NCI-H146 (cell line): ENCODE measurements around the gene PLA2G12A.
A peak's percentile ranks its signal among the peaks of the same experiment; 100 is the strongest.

ENCODE experiments used
- DNase-seq: peaks from one replicate; lab custom pipeline; 2025; lab: John Stamatoyannopoulos, UW

PLA2G12A gene

DNA sequence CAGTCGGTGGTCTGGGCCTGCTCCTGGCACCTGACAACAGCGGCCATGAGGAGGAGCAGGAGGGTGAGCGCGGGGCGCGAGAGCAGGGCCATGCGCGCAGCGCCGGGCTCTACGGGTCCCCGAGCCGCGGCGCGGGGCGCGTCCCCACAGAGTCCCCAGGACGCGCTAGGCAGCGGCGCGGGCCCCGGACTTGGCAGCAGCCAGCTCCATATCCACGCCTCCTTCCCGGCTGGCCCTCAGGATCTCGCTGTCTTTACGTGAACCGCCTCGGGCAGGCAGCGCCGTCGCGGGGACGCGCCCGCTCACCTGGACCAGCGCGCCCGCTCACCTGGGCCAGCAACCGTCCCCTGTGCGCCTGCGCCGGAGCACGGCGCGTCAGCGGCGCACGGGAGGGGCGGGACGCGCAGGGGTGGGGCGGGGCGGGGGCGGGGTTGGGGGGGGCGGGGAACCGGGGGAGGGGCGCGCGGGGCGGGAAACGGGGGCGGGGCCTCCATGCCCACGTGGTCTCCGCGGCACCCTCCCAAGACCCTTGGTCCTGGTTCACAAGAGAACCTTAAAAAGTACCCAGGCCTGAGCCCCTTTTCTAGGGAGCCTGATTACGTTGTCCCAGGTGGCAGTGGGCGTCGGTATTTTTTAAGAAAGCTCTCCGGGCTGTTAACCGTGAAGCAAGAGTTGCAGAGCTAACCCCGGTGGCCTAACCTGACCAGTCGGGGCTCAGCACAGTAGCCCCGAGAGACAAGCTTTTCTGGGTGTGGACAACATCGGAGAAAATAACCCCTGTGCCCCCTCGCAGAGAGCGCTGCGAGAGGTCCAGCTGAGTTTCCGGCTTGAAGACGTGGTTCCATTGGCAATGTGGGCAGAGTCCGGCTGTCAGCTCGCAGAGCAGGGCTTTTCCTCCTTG is at the start of gene PLA2G12A:
TSS of gene PLA2G12A (minus strand) at position 353 of the 901 bp plus-strand sequence. CDS start at position 92, 261 bp downstream.
- peak; percentile 90 for DNase-seq

- DNase-seq = no peak
These were observed 35.0 kb upstream of the PLA2G12A start for GRCh38 chr4:109764789-109765402.

- no peak for DNase-seq
These were observed 34.5 kb upstream of the PLA2G12A start for GRCh38 chr4:109764376-109764775.

DNA sequence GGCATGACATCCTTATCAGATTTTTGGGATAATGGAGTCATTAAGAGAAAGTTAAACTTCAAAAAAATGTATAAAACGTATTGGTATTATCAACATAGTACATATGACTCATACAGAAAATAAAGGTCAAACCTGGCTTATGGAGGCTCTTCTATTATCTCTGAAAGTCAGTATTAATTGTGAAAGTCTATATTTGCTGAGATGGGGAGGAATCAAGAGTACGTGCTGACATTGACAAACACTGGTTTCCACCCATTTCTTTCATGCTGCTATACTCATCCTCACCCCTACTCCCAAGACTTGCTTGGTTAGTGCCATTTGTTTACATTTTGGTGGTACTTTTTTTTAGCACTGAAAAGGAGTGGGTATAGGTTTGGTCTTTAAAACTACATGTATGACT is 30.8 kb upstream of the PLA2G12A start:
- no peak for DNase-seq

GRCh38 chr4:109755656-109756055 is 25.8 kb upstream of the PLA2G12A start:
- no peak for DNase-seq

- DNase-seq = no peak
These were observed 24.4 kb upstream of the PLA2G12A start for GRCh38 chr4:109754093-109754857.

GRCh38 chr4:109752525-109752924 is 22.7 kb upstream of the PLA2G12A start:
- no peak for DNase-seq

GRCh38 chr4:109751852-109752251 is 22.0 kb upstream of the PLA2G12A start:
- DNase-seq = no peak

- no peak for DNase-seq
These were observed 20.9 kb upstream of the PLA2G12A start for GRCh38 chr4:109750652-109751244.

DNA sequence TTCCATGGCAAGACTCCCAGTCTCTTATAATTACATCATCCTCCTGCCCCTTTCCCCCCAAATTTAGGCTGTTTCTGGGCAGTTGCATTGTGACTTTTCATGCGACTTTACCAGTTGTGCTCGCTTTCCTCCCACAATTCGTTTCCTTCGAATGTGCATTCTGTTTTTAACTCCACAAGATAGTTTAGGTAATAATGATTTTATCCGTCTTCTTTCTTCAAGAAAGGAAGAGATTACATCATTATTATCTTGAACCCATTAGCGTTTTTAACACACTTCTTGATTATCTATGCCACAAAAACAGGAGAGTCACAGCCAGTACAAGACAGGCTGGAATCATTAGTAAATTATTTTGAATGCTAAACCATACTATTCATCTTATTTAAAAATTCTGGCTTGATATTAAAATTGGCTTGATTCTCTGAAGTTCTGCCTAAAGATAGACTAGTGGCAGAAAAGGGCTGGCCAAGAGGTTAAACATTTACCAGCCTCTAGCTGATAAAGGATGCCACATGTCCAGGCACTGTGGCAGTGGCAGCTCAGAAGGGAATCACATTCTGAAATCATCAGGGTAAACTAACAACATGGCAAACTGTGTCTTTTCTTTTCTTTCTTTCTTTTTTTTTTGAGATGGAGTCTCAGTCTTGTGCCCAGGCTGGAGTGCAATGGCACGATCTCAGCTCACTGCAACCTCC is 19.7 kb upstream of the PLA2G12A start:
- no peak for DNase-seq

DNA sequence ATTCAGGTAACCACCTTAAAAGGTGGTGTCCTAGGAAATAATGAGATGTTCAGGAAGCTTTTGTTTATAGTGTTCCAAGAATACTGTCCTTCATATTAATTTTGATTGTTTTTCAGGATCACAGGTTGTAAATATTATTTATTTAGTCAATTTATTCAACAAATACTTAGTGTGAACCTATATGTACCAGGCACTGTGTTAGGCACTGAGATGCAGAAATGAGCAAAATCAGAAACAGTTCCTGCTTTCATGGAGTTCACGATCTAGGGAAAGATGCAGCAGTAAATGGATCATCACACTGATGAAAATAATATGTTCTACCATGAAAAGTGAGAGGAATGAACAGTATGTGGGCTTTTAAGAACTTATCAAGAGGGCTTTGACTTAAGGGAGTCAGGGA is 18.2 kb upstream of the PLA2G12A start:
- no peak for DNase-seq

DNA sequence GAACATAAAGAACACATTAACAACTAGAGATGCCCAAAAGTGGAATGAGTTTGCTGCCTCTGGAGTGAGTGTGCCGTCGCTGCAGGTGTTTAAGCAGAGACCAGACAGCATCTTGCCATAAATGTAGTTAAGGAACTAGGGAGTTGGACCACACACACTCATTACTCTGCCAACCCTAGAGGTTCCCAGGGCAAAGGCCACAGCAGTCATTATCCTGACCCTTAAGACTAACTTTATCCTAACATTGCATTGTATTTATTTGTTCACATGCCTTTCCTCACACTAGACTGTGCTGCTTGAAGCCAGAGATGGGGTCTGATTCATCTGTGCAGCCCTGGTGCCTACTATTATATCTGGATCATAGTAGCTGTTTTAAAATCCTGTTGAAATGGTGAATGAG is 16.9 kb upstream of the PLA2G12A start:
- DNase-seq = no peak

GRCh38 chr4:109745830-109746229 is 16.0 kb upstream of the PLA2G12A start:
- DNase-seq = no peak

GRCh38 chr4:109739547-109739946 is 9.7 kb upstream of the PLA2G12A start:
- DNase-seq = no peak

- DNase-seq = no peak
These were observed 8.4 kb upstream of the PLA2G12A start for GRCh38 chr4:109738104-109738872.

DNA sequence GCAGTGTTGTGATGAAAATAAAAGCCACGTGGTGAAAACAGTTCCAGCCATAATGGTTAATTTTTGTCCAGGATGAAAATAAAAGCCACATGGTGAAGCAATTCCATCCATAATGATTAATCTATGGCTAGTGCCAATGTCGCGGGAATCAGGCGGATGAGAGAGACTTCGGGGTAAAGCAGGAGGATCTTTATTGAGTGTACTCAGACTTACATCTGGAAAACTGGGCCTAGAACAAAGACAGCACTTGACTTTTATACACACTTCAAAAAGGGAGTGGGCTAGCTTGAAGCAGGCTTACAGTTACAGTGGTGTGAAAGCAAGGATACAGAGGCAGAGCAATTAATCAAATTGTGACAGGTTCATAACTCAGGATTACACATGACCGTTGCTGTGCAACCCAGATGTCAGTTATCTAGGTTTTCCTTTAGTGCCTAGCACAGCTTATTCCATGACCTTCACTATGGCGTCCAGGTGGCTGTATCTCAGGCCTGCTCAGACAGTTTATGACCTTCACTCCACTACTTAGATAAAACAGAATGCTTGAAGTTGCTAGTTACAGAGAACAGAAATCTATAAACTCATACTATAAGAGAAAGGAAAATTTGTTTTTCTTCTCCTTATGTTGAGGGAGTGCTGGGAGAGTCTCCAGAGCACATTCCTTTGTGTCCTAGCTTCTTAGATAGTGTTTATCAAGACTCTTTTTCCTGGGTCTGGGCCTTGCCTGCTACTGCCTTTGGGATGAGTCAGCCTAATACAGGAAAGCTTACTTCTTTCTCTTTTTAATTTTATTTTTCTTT is 5.9 kb upstream of the PLA2G12A start:
- no peak for DNase-seq

- no peak for DNase-seq
These were observed 3.9 kb upstream of the PLA2G12A start for GRCh38 chr4:109733728-109734127.

GRCh38 chr4:109730619-109731545 is 1.0 kb upstream of the PLA2G12A start:
- no peak for DNase-seq
